HG02623 (cell line): ENCODE measurements around the gene SLC22A23.

Experiments used
- ATAC-seq: cut with Tn5 transposase; IDR thresholded peaks from one replicate; pipeline ENCODE4 v1.9.1; 2021; ENCODE audit warnings: moderate library complexity; ENCODE audit not compliant: unreplicated experiment

SLC22A23 gene

DNA sequence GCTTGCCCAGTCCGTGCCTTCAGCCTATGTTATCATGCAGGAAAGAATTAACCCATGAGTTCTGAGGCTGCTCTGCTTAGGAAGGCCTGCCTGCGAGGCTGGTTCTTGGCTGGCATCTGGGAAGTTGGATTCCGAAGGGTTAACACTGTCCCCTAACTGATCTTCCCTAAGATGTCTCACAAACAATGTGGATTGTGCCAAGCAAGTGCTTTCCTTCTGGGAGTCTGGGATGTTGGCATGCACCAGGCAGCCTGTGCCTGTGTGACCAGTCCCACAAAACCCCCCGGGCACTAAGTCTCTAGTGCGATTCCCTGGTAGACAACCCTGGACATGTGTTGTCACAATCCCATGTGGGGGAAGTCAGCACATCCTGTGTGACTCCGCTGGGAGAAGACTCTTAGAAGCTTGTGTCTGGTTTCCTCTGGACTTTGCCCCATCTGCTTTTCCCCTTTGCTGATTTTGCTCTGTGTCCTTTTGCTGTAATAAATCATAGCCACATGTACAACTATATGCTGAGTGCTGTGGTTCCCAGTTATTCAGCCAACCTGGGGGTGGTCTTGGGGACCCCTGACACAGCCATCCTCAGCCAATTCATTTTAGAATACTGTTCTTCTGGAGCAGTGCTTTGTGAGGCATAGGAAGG, 83.8 kb downstream of the SLC22A23 start:
- ATAC-seq, result no peak

DNA sequence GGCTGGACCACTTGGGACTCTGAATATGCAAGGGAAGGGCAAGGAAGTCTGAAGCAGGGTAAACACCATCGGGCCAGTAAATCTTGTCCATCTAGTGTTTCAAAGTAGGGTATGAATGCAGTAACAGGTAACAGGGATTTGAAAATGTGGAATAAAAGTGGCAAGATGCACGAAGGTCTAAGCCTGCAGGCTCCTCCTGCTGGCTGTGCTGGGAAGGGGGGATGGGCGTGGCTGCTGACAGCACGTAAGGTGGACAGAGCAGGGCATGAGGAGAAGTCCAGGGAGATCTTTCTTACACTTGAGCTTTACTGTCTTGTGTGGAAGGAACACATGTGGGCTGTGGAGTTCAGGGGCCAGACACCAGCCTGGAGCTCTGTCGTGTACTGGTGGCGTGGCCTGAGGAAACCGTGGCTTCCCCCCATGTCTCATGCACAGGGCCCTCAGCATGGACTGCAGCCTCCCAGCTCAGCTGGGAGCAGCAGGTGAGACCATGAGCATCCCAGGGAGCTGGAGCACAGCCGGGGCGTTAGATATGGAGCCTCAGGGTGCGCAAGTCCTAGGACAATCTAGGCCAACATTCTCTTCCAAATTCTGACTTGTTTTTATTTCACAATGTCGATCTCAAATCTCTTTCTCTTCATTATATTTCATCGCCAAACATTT, 84.5 kb downstream of the SLC22A23 start:
- ATAC-seq, result no peak

DNA sequence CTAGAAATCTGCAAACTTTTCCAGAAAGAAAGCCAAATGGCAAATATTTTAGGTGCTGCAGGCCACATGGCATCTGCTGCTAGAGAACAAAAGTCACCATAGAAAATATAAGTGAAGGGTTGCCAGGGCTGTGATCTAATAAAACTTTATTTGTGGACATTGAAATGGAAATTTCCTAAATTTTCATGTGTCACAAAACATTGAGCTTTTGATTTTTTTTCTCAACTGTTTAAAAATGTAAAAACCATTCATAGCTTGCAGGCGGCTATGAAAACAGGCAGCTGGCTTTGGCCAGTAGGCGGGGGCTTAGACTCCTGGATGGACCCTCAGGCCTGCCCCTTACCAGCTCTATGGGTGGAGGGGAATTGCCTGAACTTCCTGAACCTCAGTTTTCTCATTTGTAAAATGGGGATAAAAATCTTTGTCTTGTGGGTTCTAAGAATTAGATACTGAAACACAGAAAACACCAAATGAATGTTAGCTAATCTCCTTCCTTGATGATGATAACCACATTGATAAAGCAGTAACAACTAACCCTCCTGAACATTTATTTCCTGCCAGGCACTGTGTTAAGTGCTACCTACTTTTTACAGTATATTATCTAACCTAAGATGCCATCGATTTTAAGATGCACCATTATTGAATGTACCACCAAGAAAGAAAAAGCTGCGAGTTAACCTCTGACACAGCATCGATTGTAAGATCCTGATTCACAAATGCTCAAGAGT, 85.5 kb downstream of the SLC22A23 start:
- ATAC-seq, result no peak

DNA sequence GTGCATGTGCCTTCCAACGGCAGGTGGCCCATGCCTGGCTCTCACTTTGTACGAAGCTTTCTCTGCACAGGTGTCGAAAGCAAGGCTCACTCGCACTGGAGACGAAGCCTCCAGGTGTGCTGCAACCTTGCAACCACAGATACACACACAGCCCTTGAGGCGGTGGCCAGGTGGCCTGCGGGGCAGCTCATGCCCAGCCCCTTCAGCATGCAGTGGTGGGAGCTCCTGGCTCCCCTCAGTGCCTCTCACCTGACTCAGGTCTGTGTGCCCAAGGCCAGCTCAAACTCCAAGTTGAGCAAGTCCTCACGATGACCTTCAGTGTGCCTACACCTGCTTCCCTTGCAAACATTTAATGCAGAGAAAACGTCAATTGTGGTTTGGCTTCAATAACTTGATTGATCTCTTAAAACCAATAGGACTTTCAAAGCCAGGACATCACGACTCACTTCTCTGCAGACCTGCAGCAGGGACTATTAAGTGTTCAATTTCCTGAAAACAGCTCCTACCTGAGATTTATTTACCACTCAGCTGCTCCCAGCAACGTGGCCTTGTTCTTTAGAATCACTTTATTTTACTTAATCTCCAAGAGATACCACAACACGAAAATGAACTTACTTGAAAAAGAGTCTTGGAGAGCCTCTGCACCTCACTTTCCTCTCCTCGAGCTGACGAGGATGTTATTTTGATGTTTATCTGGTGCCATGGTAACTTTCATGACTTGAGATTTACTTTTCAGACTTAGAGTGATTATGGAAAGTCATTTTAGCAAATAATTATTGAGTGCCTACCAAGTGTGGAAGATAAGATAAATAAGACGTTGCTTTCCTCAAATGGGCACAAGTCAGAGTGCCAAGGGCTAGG, 86.3 kb downstream of the SLC22A23 start:
- ATAC-seq, result no peak

DNA sequence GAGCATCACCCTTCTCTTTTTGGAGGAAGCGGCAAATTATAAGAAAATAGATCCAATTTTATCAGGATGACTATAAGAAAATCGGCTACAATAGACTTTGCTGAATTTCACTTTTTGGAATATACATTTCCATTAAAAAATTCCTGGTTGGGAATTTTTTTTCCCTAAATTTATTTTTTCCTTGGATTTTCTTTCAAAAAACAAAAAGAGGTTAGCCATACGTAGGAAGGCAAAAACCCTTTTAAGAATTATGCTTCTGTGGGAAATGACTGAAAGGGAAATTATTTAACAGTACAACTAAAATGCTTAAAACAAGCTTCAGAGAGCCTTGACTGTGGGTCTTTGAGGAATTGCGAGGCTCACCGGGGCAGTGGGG, 86.9 kb downstream of the SLC22A23 start:
- no peak for ATAC-seq

DNA sequence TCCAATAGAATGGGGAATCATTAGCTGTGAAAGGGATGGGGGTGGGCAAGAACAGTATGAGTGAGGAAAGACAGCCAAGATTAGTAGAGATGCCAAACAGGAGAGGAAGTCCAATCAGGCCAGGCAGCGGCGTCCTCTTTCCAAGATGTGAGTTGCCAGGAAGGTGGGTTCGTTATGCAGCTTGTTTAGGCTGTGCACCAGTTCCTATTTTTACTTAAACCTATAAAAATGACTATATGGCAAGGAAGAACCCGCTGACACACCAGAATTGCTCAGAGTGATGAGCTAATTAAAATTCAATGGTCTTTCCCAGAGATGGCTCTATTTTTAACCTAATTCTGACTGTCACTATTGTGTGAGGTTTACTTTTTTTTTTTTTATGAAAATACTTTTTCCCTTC, 88.2 kb downstream of the SLC22A23 start:
- ATAC-seq, result no peak

DNA sequence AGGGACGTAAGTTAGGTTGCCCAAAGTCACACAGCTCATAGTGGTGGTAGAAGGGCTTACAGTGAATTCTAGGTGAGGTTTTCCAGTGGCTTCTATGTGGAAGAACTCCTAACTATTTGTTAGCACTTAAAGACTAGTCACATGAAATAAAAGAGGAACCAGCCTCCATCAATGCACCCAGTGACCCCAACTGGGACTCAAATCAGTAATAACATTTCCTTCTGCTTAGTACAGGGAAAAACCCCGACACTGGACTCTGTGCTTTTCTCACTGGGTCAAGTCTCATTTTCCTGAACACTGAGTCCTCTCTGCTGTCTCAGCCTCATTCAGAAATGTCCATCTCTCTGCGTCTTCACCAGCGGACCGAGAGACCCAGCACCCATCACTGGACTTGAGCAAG, 89.2 kb downstream of the SLC22A23 start:
- no peak for ATAC-seq

DNA sequence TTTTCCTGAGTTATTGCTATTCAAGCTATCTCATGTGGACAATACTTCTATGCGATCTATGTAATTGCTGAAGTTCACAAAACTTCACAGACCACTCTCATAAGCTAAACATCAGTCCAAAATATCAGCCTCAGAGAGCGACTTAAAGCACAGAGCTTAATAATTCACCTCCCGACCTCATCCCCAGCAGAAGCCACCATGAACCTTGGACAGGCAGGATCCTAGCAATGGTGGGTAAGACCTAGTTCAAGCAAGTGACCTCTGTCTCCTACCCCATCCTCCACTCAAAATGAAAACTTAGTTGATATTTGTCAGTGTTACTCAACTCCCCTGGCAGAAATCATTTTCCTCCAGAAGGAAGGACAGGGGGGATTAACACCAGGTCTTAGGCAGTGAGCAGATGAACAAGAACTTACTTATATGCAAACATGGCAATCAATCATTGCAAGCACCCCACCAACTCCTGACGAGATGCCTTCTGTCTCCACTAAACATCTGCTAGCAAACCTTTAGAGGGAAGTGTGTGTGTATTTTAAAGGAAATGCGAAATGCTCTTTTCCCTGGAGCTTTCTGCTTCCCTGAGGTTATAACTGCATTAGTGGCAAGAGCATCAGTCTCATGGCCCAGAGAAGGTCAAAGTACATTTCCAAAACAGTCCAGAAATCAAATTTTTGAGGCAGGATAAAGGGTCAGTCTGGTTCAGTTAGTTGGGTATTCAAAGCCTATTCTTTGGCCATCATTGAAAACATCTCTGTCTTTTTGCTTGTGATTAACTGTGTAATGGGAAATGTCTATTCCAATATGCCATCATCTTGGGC, 90.0 kb downstream of the SLC22A23 start:
- ATAC-seq, result no peak

DNA sequence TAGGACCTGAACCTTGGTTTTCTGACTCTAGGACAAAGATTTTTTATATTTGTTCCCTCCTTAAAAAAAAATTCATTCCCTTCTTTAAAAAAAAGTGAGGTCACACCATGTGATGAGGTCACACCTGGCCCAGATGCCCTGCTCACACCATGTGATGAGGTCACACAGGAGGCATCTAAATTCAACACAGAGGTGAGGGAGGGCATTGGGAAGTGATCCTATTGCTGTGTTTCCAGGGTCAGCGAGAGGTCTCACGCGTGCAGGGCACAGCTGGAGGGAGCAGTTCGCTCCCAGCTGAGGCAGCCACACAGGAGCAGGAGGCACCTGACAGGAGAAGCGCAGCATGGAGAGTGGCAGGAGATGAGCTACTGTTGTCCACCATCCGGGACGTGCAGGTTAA, 92.5 kb downstream of the SLC22A23 start:
- no peak for ATAC-seq

DNA sequence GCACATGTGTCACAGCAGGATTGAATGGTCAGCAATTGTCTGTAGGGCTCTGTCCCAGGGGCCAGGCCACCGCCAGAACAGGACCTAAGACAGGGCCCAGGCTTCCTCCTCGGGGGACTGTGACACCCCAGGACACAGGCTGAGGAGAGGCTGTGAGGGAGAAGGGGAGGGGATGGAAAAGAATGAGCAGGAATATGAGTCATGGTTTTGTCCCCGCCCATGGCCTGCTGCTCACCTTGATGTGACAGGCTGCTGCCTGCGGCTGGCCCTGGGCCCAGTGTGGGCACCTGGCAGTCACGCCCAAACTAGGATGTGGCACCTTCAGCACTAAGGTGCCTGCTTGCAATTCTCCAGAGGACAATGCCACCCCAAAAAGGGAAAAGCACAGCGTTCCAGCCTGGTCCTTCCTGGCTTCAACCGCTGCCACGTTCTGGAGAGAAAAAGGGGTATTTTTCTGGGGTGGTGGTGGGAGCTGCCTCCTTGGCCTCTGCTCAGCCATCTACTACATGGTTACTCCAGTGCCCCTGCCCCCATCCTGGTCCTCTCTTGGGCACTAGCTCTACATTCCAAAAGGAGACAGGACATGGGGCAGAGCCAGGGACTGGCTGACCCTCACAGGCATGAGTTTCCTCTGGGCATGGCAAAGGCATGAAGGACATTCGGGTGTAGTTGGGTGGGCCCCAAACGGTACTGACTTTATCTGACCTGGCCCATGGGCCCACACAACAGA, 93.4 kb downstream of the SLC22A23 start:
- ATAC-seq, result no peak

DNA sequence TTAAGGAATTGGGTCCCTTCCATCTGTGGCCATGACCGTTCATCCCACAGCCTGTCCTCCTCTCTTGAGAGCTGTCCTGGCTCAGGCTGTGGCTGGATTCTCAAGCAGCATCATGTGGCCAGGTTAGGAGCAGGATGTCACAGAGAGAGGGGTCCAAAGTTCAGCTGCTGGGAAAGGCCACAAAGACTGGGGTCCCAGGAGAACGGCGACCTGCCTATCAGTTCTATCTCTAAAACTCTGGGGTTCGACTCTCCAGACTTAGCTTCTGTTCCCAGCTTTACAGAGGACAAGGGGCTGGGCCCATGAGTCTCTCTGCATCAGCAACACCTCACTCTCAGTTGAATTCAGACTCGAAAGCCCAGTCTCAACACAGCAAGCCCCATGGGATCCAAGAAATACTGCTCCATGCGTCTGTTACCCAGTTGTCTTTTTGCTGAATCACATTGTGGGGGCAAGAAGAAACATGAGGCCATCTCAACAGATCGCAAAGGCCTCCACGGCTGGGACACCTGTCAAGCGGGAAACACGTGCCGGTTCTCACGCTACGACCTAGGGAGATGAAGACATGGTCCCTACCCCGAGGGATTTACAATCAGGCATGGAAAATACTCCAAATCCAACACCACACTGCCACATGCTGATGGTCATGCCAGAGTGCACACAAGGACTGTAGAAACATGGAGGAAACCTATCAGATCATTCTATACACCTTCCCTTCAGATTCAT, 95.4 kb downstream of the SLC22A23 start:
- no peak for ATAC-seq

DNA sequence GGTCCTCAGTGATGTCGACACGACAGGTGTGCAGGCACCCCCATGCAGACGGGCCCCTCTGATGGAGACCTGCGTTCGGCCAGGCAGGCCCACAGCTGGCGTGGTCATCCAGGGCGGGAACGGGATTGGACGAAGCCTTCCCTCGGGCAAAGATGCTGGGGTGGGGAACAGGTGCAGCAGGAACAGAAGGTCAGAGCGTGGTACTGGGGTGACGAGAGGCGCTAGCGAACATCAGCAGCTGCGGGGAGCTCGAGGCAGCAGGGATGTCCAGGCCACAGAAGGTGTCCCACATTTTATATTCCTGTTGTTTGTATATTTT, 96.2 kb downstream of the SLC22A23 start:
- ATAC-seq, result no peak

DNA sequence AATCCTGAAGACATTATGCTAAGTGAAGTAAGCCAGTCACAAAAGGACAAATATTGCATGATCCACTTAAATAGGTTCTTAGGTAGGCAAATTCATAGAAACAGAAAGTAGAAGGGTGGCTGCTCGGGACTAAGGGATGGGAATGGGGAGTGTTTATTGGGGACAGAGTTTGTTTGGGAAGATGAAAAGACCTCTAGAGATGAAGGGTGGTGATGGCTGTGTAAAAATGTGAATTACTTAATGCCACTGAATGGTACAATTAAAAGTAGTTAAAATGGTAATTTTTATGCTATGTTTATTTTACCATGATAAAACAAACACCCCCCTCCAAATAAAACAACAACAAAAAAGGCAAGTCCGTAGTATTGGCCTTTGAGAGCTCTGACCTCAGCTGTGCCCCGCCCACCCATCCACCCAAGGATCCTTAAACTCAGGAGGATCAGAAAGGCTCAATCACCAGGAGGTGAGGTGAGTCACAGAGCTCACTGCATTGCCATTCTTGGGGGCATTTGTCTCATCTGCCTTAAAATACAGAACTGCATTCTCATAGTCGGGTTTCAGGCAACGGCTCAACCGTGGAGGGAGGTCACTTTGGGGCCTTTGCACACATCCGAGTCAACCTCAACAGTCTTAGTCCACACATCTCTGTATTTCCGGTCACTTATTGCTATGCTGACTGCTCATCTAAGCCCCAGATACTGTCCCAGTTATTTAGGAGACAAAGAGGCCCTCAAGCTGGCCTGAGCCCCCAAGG, 96.7 kb downstream of the SLC22A23 start:
- ATAC-seq, result no peak

DNA sequence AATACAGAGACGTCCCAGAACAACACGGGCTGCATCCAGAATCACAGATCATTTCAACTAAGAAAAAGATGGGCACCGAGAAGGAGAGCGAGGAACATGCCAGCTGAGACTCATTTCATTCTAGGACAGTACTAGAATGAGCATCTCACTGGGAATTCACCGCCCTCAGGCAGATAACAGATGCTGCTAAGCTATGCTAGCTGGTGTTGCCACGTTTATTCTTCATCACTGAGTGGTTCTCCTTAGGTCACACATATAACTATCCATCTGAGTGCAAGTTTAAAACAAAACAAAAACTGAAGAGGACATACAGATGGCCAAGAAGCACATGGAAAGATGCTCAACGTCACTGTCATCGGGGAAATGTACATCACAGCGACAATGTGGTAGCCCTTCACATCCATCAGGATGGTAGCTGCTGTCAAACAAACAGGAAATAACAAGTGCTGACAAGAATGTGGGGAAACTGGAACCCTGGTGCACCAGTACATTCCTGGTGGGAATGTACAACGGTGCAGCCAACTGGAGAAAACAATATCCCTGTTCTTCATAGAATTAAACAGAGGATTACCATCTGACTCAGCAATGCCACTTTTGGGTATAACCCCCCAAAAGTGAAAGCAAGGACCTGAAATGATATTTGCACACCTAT, 97.6 kb downstream of the SLC22A23 start:
- no peak for ATAC-seq

DNA sequence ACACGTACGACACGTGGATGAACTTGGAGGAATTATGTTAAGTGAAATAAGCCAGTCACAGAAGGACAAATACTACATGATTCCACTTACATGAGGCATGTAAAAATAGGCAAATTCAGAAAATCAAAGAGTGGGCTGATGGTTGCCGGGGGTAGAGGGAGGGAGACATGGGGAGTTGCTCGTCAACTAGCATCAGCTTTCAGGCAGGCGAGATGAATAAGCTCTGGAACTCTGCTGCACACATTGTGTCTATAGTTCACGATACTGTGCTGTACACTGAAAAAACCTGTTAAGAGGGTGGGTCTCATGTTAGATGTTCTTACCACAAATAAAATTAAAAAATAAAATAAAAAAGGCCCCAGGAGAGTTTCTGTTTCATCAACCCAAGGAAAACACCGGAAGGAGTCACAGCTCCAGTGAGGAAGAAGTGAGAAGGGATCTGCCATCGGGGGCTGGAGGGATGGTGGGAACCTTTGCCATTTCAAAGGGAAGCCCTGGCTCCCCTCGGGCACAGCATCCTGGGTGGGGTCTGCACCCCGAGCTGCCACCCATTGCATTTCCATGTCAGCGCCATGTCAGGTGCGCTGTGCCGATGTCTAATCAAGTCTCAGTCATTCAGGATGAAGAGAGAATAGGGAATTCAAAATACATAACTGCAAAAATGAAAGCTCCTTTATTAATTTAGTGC, 98.3 kb downstream of the SLC22A23 start:
- ATAC-seq, result no peak

DNA sequence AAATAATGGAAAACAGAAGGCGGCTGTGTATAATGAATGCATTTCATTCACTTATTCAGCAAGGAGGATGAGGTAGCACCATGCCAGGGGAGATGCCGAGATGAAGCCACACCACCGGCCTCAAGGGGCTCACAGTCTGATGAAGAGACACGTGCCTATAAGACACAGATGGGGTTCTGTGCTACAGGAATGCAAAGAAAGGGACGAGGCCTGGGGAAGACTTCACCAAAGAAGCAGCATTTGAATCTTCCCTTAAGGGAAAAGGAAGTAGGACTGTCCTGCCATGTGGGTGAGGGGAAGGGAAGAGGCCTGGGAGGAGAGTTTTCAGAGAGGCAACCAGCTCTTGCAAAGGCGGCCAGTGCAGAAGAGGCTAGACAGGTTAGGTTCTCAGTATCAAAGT, 99.2 kb downstream of the SLC22A23 start:
- ATAC-seq, result no peak

DNA sequence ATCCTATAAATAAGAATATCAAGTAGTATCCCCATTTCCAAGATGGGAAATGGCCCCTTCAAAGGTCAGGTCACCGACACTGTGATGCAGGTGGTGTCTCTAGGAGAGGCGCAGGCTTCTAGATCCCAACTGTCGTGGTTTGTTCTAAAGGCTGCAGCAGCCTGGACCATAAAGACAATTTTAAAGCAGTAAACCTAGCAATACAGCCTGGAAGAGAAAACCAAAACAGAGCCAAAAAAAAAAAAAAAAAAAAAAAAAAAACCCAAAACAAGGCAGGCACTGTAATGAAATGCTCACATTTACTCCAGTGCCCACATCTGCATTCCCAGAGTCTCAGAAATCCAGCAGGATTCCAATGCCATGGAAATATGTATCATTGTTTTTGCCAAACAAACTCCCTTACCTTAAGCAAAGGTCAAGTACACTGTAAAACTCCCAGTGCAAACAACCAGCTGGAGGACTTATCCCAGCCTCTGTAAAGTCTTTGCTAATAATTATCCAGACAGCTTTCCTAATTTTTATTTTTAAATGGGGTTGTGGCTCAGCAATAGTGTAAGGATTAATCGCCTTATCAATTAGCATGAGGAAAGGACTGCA, 99.9 kb downstream of the SLC22A23 start:
- ATAC-seq, result no peak
